Prostate gland (tissue), 2 donors: ENCODE data around the gene DUSP11.

ENCODE experiments used
- CTCF ChIP-seq, 4 experiments: fragments of 200-600 bp in 2 of 4; fragments of 450-650 bp in 2 of 4; sonication (generic) in 2 of 4; IDR thresholded peaks; 1 replicate in 3 of 4; 2 replicates in 1 of 4; pipeline ENCODE4 v1.5.1; 2016 to 2019; ENCODE audit warnings: antibody characterized with exemption in 4 of 4, mild to moderate bottlenecking in 2 of 4, moderate library complexity in 2 of 4
- POLR2AphosphoS5 ChIP-seq: sonication (generic); formaldehyde crosslinking; IDR thresholded peaks from one replicate; pipeline ENCODE4 v1.6.1; 2017; ENCODE audit warnings: antibody characterized with exemption

DNA sequence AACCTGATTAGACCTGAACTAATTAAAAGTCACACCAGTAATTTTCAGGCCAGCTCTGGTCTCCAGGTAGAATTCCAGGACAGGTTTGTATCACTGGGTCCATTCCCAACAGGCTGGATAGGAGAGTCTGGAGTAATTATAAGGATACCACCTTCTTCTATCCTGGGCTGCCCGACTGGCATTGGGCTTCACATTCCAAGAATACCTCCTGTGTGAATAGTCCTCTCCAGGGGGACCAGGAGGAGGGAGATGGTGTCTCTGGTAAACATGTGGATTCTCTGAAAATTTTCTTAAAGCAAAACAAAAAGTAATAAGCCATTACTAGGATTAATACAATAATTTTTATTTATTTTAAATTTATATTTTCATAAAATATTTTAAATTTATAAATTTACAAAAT is 17.3 kb downstream of the DUSP11 start:
- TF ChIP-seq CTCF (IDR thresholded peaks at IDR 0.05), result no peak
- no peak for TF ChIP-seq POLR2AphosphoS5
